Panc1 (cell line): ENCODE data around the gene LRRC8B. TPM values are rescaled to one million over a fixed set of nuclear protein-coding genes. Genes with fewer than 3 reads are reported as not detected.

ENCODE experiments used
- ATAC-seq: fragments of 200-7000 bp; cut with Tn5 transposase; 2 replicates; pipeline ENCODE4 v1.9.1; 2020; ENCODE audit warnings: mild to moderate bottlenecking, moderate library complexity
- BruUV-seq: library from RNA; stranded (reverse); fragments of 400-500 nt; replicated peaks from 2 replicates; lab custom pipeline; 2021; lab: Mats Ljungman, UMichigan
- CTCF ChIA-PET: fragments of 300-600 bp; sonication (Branson Sonifier 250); formaldehyde crosslinking; loops from one replicate; lab custom pipeline; 2022; ENCODE audit warnings: antibody characterized with exemption; lab: Charles Lee
- POLR2A ChIA-PET: fragments of 300-600 bp; sonication (Branson Sonifier 250); formaldehyde crosslinking; loops from one replicate; lab custom pipeline; 2022; ENCODE audit warnings: antibody characterized with exemption; lab: Charles Lee
- DNase-seq: peaks from one replicate; pipeline ENCODE4 v3.0.0-alpha.2; 2010; ENCODE audit warnings: low read depth, low spot score
- H3K27ac ChIP-seq: 2 replicates; pipeline ENCODE4 v1.5.1; 2011; ENCODE audit warnings: mild to moderate bottlenecking, low read length, inconsistent platforms
- H3K27me3 ChIP-seq: fragments of 200-500 bp; sonication (Bioruptor generic); 2 replicates; pipeline ENCODE4 v1.6.0; 2014; ENCODE audit warnings: low read length, inconsistent platforms; ENCODE audit not compliant: control insufficient read depth, insufficient read depth
- H3K36me3 ChIP-seq: fragments of 200-500 bp; sonication (Bioruptor generic); 2 replicates; pipeline ENCODE4 v1.5.1; 2014; ENCODE audit warnings: inconsistent platforms, mild to moderate bottlenecking, low read length, moderate library complexity; ENCODE audit not compliant: control insufficient read depth, insufficient read depth
- H3K4me1 ChIP-seq: 2 replicates; pipeline ENCODE4 v1.5.1; 2011; ENCODE audit warnings: inconsistent platforms, mild to moderate bottlenecking, low read length, moderate library complexity; ENCODE audit not compliant: control insufficient read depth, insufficient read depth
- H3K4me3 ChIP-seq, 2 experiments: 2 replicates each; pipeline ENCODE4 v1.5.1; 2011 to 2012; ENCODE audit warnings: low read depth in 2 of 2, low read length in 2 of 2, mild to moderate bottlenecking in 2 of 2, inconsistent platforms in 1 of 2, moderate library complexity in 1 of 2
- H3K9me3 ChIP-seq: fragments of 200-500 bp; sonication (Bioruptor generic); 2 replicates; pipeline ENCODE4 v1.5.1; 2014; ENCODE audit warnings: low read depth, mild to moderate bottlenecking, inconsistent platforms, low read length, moderate library complexity; ENCODE audit not compliant: control insufficient read depth, insufficient read depth
- POLR2AphosphoS5 ChIP-seq: IDR thresholded peaks from 2 replicates; pipeline ENCODE4 v1.6.1; 2012; ENCODE audit warnings: mild to moderate bottlenecking, low read depth, low read length, moderate library complexity
- SIN3A ChIP-seq: IDR thresholded peaks from 2 replicates; pipeline ENCODE4 v1.6.1; 2012; ENCODE audit warnings: low read depth, mild to moderate bottlenecking, low read length, moderate library complexity, borderline replicate concordance; ENCODE audit not compliant: insufficient read depth
- TCF7L2 ChIP-seq: IDR thresholded peaks from 2 replicates; pipeline ENCODE4 v1.6.1; 2011; ENCODE audit warnings: mild to moderate bottlenecking, low read depth, low read length, inconsistent platforms
- in situ Hi-C: cut with HindIII; loops from 2 replicates; pipeline ENCODE4 v1.10.0; 2016; ENCODE audit warnings: low sequenced_read_pairs, low pct_unique_long_range_greater_than_20kb
- intact Hi-C: fragments of 100-400 bp; cut with micrococcal nuclease; formaldehyde crosslinking; loops from one replicate; pipeline ENCODE4 v1.10.0; 2022; ENCODE audit not compliant: unreplicated experiment
- total RNA-seq: library from RNA; stranded (reverse); gene quantifications from one replicate; pipeline ENCODE4 v1.2.1, GENCODE V29; 2021; ENCODE audit not compliant: unreplicated experiment
- TF ChIP-seq, protein P1 (sequence below): fragments of 450-650 bp; IDR thresholded peaks from 2 replicates; pipeline ENCODE4 v1.5.1; 2017; ENCODE audit warnings: mild to moderate bottlenecking
- TF ChIP-seq, protein P2 (sequence below), 2 experiments: IDR thresholded peaks; 2 replicates each; pipeline ENCODE4 v1.6.1; 2011 to 2012; ENCODE audit warnings: low read depth in 2 of 2, control low read depth in 1 of 2, low read length in 1 of 2, mild to moderate bottlenecking in 1 of 2, moderate library complexity in 1 of 2; ENCODE audit not compliant: insufficient read depth in 1 of 2

The LRRC8B gene
- total RNA-seq, 1 experiment from 2014 or later: 27.3 TPM

DNA sequence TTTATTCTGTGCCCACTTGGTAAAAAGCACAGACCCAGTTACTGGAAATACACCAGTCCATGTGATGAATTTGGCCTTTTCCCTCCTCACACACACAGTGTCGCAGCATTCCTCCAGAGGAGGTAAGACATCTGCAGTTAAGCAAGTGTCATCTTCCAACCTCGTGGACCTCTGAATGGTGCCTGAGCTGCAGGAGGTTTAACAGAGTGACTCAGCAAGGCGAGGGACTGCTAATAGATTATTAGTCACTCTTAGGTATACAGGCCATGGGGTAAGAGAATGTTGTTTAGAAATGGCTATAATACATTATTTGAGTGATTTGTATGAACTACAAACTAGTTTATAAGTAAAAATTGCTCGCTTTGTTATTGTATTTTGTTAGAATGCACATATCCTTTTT is 8.6 kb upstream of the LRRC8B start:
- Histone ChIP-seq H3K4me1 (no peaks in the 10 kb centered on the region), H3K27ac (no peak overlapping the region), H3K9me3 (peaks cover 13% of the 10 kb centered on the region; the same call in 1 of the 2 replicates), H3K4me3 (no peak overlapping the region), H3K36me3 (no peaks in the 10 kb centered on the region), H3K27me3 (no peaks in the 10 kb centered on the region)
- TF ChIP-seq TCF7L2: no peak
- TF ChIP-seq POLR2AphosphoS5: no peak
- TF ChIP-seq, protein P1, sequence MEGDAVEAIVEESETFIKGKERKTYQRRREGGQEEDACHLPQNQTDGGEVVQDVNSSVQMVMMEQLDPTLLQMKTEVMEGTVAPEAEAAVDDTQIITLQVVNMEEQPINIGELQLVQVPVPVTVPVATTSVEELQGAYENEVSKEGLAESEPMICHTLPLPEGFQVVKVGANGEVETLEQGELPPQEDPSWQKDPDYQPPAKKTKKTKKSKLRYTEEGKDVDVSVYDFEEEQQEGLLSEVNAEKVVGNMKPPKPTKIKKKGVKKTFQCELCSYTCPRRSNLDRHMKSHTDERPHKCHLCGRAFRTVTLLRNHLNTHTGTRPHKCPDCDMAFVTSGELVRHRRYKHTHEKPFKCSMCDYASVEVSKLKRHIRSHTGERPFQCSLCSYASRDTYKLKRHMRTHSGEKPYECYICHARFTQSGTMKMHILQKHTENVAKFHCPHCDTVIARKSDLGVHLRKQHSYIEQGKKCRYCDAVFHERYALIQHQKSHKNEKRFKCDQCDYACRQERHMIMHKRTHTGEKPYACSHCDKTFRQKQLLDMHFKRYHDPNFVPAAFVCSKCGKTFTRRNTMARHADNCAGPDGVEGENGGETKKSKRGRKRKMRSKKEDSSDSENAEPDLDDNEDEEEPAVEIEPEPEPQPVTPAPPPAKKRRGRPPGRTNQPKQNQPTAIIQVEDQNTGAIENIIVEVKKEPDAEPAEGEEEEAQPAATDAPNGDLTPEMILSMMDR: no peak
- TF ChIP-seq, protein P2, sequence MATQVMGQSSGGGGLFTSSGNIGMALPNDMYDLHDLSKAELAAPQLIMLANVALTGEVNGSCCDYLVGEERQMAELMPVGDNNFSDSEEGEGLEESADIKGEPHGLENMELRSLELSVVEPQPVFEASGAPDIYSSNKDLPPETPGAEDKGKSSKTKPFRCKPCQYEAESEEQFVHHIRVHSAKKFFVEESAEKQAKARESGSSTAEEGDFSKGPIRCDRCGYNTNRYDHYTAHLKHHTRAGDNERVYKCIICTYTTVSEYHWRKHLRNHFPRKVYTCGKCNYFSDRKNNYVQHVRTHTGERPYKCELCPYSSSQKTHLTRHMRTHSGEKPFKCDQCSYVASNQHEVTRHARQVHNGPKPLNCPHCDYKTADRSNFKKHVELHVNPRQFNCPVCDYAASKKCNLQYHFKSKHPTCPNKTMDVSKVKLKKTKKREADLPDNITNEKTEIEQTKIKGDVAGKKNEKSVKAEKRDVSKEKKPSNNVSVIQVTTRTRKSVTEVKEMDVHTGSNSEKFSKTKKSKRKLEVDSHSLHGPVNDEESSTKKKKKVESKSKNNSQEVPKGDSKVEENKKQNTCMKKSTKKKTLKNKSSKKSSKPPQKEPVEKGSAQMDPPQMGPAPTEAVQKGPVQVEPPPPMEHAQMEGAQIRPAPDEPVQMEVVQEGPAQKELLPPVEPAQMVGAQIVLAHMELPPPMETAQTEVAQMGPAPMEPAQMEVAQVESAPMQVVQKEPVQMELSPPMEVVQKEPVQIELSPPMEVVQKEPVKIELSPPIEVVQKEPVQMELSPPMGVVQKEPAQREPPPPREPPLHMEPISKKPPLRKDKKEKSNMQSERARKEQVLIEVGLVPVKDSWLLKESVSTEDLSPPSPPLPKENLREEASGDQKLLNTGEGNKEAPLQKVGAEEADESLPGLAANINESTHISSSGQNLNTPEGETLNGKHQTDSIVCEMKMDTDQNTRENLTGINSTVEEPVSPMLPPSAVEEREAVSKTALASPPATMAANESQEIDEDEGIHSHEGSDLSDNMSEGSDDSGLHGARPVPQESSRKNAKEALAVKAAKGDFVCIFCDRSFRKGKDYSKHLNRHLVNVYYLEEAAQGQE (IDR thresholded peaks at IDR 0.05; ENCODE audit: insufficient read depth in 1 of 2, low read depth in 2 of 2, low read length in 1 of 2): no peak
- intact Hi-C loops: no loop called here
- ATAC-seq (peak; percentile 86; the same call in 1 of the 2 replicates), DNase-seq (peak; percentile 67)
- ChIA-PET POLR2A (no interaction called here), CTCF (no interaction called here)
- BruUV-seq: no TSS peak
- in situ Hi-C loops: no loop called here

DNA sequence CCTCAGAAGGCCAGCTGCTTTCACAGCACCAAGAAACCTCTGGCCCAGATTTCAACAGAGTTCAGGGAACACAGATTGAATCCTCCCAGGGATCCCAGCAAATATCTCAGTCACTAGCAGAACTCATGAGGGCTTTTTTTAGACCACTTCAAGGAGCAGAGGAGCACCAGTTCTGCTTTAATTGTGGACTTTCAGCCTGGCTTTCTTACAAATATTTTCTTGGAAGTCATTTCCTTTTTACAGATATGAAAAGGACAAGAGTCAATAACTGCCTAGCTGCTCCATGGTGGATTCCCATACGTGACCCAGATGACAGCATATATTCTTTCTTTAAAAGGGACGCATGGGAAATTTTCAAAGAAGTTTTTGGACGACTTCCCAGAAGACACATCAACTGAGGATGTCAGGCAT is 6.4 kb upstream of the LRRC8B start:
- ATAC-seq: no peak
- H3K9me3 ChIP-seq: peaks cover 13% of the 10 kb centered on the region; the same call in 1 of the 2 replicates
- POLR2A ChIA-PET: no interaction called here
- H3K36me3 ChIP-seq: no peaks in the 10 kb centered on the region
- no TSS peak for BruUV-seq
- CTCF ChIA-PET: interaction anchor here (0.7 kb wide), 1 partner anchor 10 kb away, joined by 6 read pairs; no protein-coding TSS in a partner anchor
- no peak overlapping the region for H3K27ac ChIP-seq
- intact Hi-C loops: no loop called here
- no peak for DNase-seq
- H3K27me3 ChIP-seq: no peaks in the 10 kb centered on the region
- no peaks in the 10 kb centered on the region for H3K4me1 ChIP-seq
- H3K4me3 ChIP-seq: no peak overlapping the region
- in situ Hi-C loops: no loop called here
- TF ChIP-seq SIN3A: no peak
- TF ChIP-seq, protein P2 (IDR thresholded peaks at IDR 0.05; ENCODE audit: insufficient read depth in 1 of 2, low read depth in 2 of 2, low read length in 1 of 2): no peak
- TF ChIP-seq POLR2AphosphoS5: no peak
- no peak for TF ChIP-seq TCF7L2
- TF ChIP-seq, protein P1: no peak
